PC-9 (cell line): ENCODE measurements around the gene GRHL1. TPM values are rescaled to one million over a fixed set of nuclear protein-coding genes. Genes with fewer than 3 reads are reported as not detected.

Experiments used
- BruUV-seq: library from RNA; stranded (reverse); fragments of 400-500 nt; replicated peaks from 2 replicates; lab custom pipeline; 2021; lab: Mats Ljungman, UMichigan
- CTCF ChIA-PET: fragments of 300-600 bp; sonication (Branson Sonifier 250); formaldehyde crosslinking; loops from one replicate; lab custom pipeline; 2022; ENCODE audit warnings: antibody characterized with exemption; lab: Charles Lee
- POLR2A ChIA-PET: fragments of 300-600 bp; sonication (Branson Sonifier 250); formaldehyde crosslinking; loops from one replicate; lab custom pipeline; 2022; ENCODE audit warnings: antibody characterized with exemption; ENCODE audit not compliant: unreplicated experiment; lab: Charles Lee
- DNase-seq, 2 experiments: peaks; one replicate each; pipeline versions ENCODE4 v3.0.0 to v3.0.0-alpha.2; 2015 to 2022; ENCODE audit warnings: mixed read lengths in 1 of 2
- H2AFZ ChIP-seq: fragments of 200-600 bp; sonication (generic); 2 replicates; pipeline ENCODE4 v1.8.1; 2017; ENCODE audit warnings: antibody characterized with exemption
- H3F3A ChIP-seq: fragments of 200-600 bp; sonication (generic); 2 replicates; pipeline ENCODE4 v1.8.1; 2017; ENCODE audit warnings: antibody characterized with exemption, mild to moderate bottlenecking, low read depth; ENCODE audit not compliant: insufficient read depth
- H3K27ac ChIP-seq: fragments of 200-600 bp; sonication (generic); 2 replicates; pipeline ENCODE4 v1.6.1; 2016; ENCODE audit warnings: mixed run types
- H3K27me3 ChIP-seq: fragments of 200-600 bp; sonication (generic); 2 replicates; pipeline ENCODE4 v1.6.1; 2016; ENCODE audit warnings: low read depth, mixed run types; ENCODE audit not compliant: insufficient read depth
- H3K36me3 ChIP-seq: fragments of 200-600 bp; sonication (generic); 2 replicates; pipeline ENCODE4 v1.6.1; 2016; ENCODE audit warnings: low read depth, mixed run types
- H3K4me1 ChIP-seq: fragments of 200-600 bp; sonication (generic); replicated peaks from 2 replicates; pipeline ENCODE4 v1.6.1; 2016; ENCODE audit warnings: mixed run types; ENCODE audit not compliant: insufficient read depth
- H3K4me2 ChIP-seq: fragments of 200-600 bp; sonication (generic); 2 replicates; pipeline ENCODE4 v1.6.1; 2017; ENCODE audit warnings: mixed run types
- H3K4me3 ChIP-seq: fragments of 200-600 bp; sonication (generic); 2 replicates; pipeline ENCODE4 v1.6.1; 2016; ENCODE audit warnings: mixed run types
- H3K79me2 ChIP-seq: fragments of 200-600 bp; sonication (generic); 2 replicates; pipeline ENCODE4 v1.6.1; 2017; ENCODE audit warnings: low read depth, mixed run types
- H3K9me2 ChIP-seq: fragments of 200-600 bp; sonication (generic); 2 replicates; pipeline ENCODE4 v1.8.1; 2017; ENCODE audit warnings: mild to moderate bottlenecking; ENCODE audit not compliant: insufficient read depth
- H3K9me3 ChIP-seq: fragments of 200-600 bp; sonication (generic); 2 replicates; pipeline ENCODE4 v1.8.1; 2016; ENCODE audit warnings: low read depth; ENCODE audit not compliant: insufficient read depth
- H4K20me1 ChIP-seq: fragments of 200-600 bp; sonication (generic); 2 replicates; pipeline ENCODE4 v1.8.1; 2017; ENCODE audit not compliant: insufficient read depth
- CTCF ChIP-seq: fragments of 200-600 bp; sonication (generic); conservative IDR thresholded peaks from 2 replicates; pipeline ENCODE4 v1.6.1; 2017; ENCODE audit warnings: mixed run types, antibody characterized with exemption, mild to moderate bottlenecking, moderate library complexity
- EZH2 ChIP-seq: fragments of 200-600 bp; sonication (generic); IDR thresholded peaks from 2 replicates; pipeline ENCODE4 v1.8.0; 2017; ENCODE audit warnings: antibody characterized with exemption, low read depth
- intact Hi-C: fragments of 100-400 bp; cut with micrococcal nuclease; formaldehyde crosslinking; loops from one replicate; pipeline ENCODE4 v1.10.0; 2022; ENCODE audit not compliant: unreplicated experiment
- total RNA-seq: library from RNA; stranded (reverse); gene quantifications from 2 replicates; pipeline ENCODE4 v1.2.3, GENCODE V29; 2021

The GRHL1 gene
- total RNA-seq, 1 experiment from 2014 or later: 10.6 TPM

- 0 out of 2 replicates have a peak, but pooled peaks cover 4% of the 10 kb centered on the region for H4K20me1 ChIP-seq
- H3K27ac ChIP-seq: no peak overlapping the region
- H3K79me2 ChIP-seq: peaks cover 23% of the 10 kb centered on the region
- BruUV-seq: no TSS peak
- no peak overlapping the region; the same call in 1 of the 2 replicates for H3K4me2 ChIP-seq
- intact Hi-C loops: no loop called here
- peaks cover 45% of the 10 kb centered on the region for H3K4me1 ChIP-seq
- H3K27me3 ChIP-seq: no peaks in the 10 kb centered on the region
- no peak overlapping the region for H2AFZ ChIP-seq
- ChIA-PET POLR2A (no interaction called here), CTCF (no interaction called here)
- no peak overlapping the region for H3K4me3 ChIP-seq
- DNase-seq: no peak
- peaks cover 9% of the 10 kb centered on the region for H3F3A ChIP-seq
- TF ChIP-seq CTCF (no peak), EZH2 (no peak)
- H3K9me3 ChIP-seq: no peaks in the 10 kb centered on the region
- H3K36me3 ChIP-seq: no peaks in the 10 kb centered on the region
- H3K9me2 ChIP-seq: no peaks in the 10 kb centered on the region
Measured at GRCh38 chr2:9949239-9949991, 2.1 kb upstream of the GRHL1 start.

GRCh38 chr2:9949992-9950520, 1.4 kb upstream of the GRHL1 start:
- no peak for TF ChIP-seq EZH2
- no peak for TF ChIP-seq CTCF
- H3K36me3 ChIP-seq: 0 out of 2 replicates have a peak, but pooled peaks cover 1% of the 10 kb centered on the region
- ChIA-PET POLR2A (no interaction called here), CTCF (no interaction called here)
- H3K27ac ChIP-seq: no peak overlapping the region
- BruUV-seq: no TSS peak
- peaks cover 2% of the 10 kb centered on the region; the same call in 1 of the 2 replicates for H3F3A ChIP-seq
- DNase-seq: no peak
- no peaks in the 10 kb centered on the region for H3K27me3 ChIP-seq
- H3K4me3 ChIP-seq: peak overlapping the region; percentile 59; the same call in 1 of the 2 replicates
- H2AFZ ChIP-seq: peak overlapping the region; percentile 76; the same call in 1 of the 2 replicates
- no peaks in the 10 kb centered on the region for H3K9me2 ChIP-seq
- 0 out of 2 replicates have a peak, but pooled peaks cover 10% of the 10 kb centered on the region for H4K20me1 ChIP-seq
- H3K79me2 ChIP-seq: peaks cover 29% of the 10 kb centered on the region
- intact Hi-C loops: loop anchor here (2.0 kb wide), 1 partner anchor 45 kb away; no protein-coding TSS in a partner anchor
- H3K4me2 ChIP-seq: peak overlapping the region; percentile 84
- peaks cover 43% of the 10 kb centered on the region for H3K4me1 ChIP-seq
- H3K9me3 ChIP-seq: no peaks in the 10 kb centered on the region

- peak in 1 of 2 experiments; percentile 32 for DNase-seq
- intact Hi-C loops: loop anchor here (1.0 to 2.0 kb wide), 2 partner anchors 46 to 53 kb away; no protein-coding TSS in a partner anchor
- CTCF ChIA-PET: no interaction called here
Measured at GRCh38 chr2:9950521-9951271, 797 bp upstream of the GRHL1 start.

More at GRCh38 chr2:9950521-9951271, 797 bp upstream of the GRHL1 start:
- H4K20me1 ChIP-seq: 0 out of 2 replicates have a peak, but pooled peaks cover 10% of the 10 kb centered on the region
- peak overlapping the region; percentile 84 for H3K4me2 ChIP-seq
- BruUV-seq: TSS peak; percentile 49
- 0 out of 2 replicates have a peak, but pooled peaks cover 8% of the 10 kb centered on the region for H3K36me3 ChIP-seq
- H3K4me1 ChIP-seq: peaks cover 37% of the 10 kb centered on the region
- H3K9me3 ChIP-seq: no peaks in the 10 kb centered on the region
- no peak for TF ChIP-seq EZH2
- TF ChIP-seq CTCF: no peak; the same call in 1 of the 2 replicates
- peaks cover 35% of the 10 kb centered on the region for H3K79me2 ChIP-seq
- H3K27me3 ChIP-seq: no peaks in the 10 kb centered on the region
- H3K4me3 ChIP-seq: peak overlapping the region; percentile 59; the same call in 1 of the 2 replicates
- POLR2A ChIA-PET: no interaction called here
- no peaks in the 10 kb centered on the region; the same call in 1 of the 2 replicates for H3F3A ChIP-seq
- peak overlapping the region; percentile 76; the same call in 1 of the 2 replicates for H2AFZ ChIP-seq
- no peak overlapping the region; the same call in 1 of the 2 replicates for H3K27ac ChIP-seq
- no peaks in the 10 kb centered on the region for H3K9me2 ChIP-seq
